ENCODE results near the gene UNC45A. TPM values are rescaled to one million over a fixed set of nuclear protein-coding genes. Genes with fewer than 3 reads are reported as not detected.
"Not testable (repeated sequence)": the region's sequence is repeated elsewhere in the genome, so short reads cannot be mapped to it uniquely, and the experiment has no call there.

UNC45A gene
- 24.4 TPM for total RNA-seq
- long read RNA-seq, transcript UNC45A-202 (20 exons, 3,252 nt): major isoform, 7 of 45 reads
- long read RNA-seq, partial matches to known transcripts: 31 of 45 reads
- long read RNA-seq, other reads (novel, unspliced or antisense): 7 of 45 reads

- intact Hi-C loops (cut with micrococcal nuclease): no loop called here
Measured at GRCh38 chr15:90934949-90935751, at the start of gene UNC45A. Gene UNC45A (plus strand): TSS chr15:90935285. CDS start chr15:90935325, 40 bp downstream.

GRCh38 chr15:90885432-90886290, 49.4 kb upstream of the UNC45A start:
- DNase-seq (peak; percentile 88), ATAC-seq (peak; percentile 62)
- intact Hi-C loops (cut with micrococcal nuclease): loop anchor here (5.0 kb wide), 1 partner anchor 238 kb away; no protein-coding TSS in a partner anchor

More at GRCh38 chr15:90934949-90935751, at the start of gene UNC45A:
- DNase-seq (peak; percentile 97), ATAC-seq (peak; percentile 87)

GRCh38 chr15:90886291-90886614, 48.8 kb upstream of the UNC45A start:
- ATAC-seq: no peak
- intact Hi-C loops (cut with micrococcal nuclease): loop anchor here (5.0 kb wide), 1 partner anchor 239 kb away; no protein-coding TSS in a partner anchor
- DNase-seq: no peak

- ATAC-seq: no peak
- intact Hi-C loops (cut with micrococcal nuclease): loop anchor here (5.0 kb wide), 1 partner anchor 240 kb away; no protein-coding TSS in a partner anchor
- no peak for DNase-seq
Measured at GRCh38 chr15:90887037-90887481, 48.0 kb upstream of the UNC45A start.

- intact Hi-C loops (cut with micrococcal nuclease): loop anchor here (5.0 kb wide), 1 partner anchor 242 kb away; no protein-coding TSS in a partner anchor
- ATAC-seq (no peak), DNase-seq (no peak)
Measured at GRCh38 chr15:90889313-90889730, 45.8 kb upstream of the UNC45A start.

- DNase-seq (no peak), ATAC-seq (no peak)
- intact Hi-C loops (cut with micrococcal nuclease): loop anchor here (5.0 kb wide), 1 partner anchor 243 kb away; no protein-coding TSS in a partner anchor
Measured at GRCh38 chr15:90889736-90890456, 45.2 kb upstream of the UNC45A start.

- DNase-seq (no peak), ATAC-seq (no peak)
- intact Hi-C loops (cut with micrococcal nuclease): no loop called here
Measured at GRCh38 chr15:90890839-90891238, 44.2 kb upstream of the UNC45A start.

GRCh38 chr15:90891346-90891949, 43.6 kb upstream of the UNC45A start:
- DNase-seq (no peak), ATAC-seq (no peak)
- intact Hi-C loops (cut with micrococcal nuclease): no loop called here

- intact Hi-C loops (cut with micrococcal nuclease): no loop called here
- ATAC-seq (no peak), DNase-seq (no peak)
Measured at GRCh38 chr15:90892023-90892422, 43.1 kb upstream of the UNC45A start.

GRCh38 chr15:90892498-90893174, 42.4 kb upstream of the UNC45A start:
- no peak for ATAC-seq
- no peak for DNase-seq
- intact Hi-C loops (cut with micrococcal nuclease): no loop called here

- DNase-seq (peak; percentile 31), ATAC-seq (no peak)
- intact Hi-C loops (cut with micrococcal nuclease): no loop called here
Measured at GRCh38 chr15:90893175-90894090, 41.7 kb upstream of the UNC45A start.

GRCh38 chr15:90895571-90896117, 39.4 kb upstream of the UNC45A start:
- DNase-seq: no peak
- intact Hi-C loops (cut with micrococcal nuclease): no loop called here
- no peak for ATAC-seq

- intact Hi-C loops (cut with micrococcal nuclease); ATAC-seq: not testable (repeated sequence)
- DNase-seq: peak; percentile 6
Measured at GRCh38 chr15:90897131-90897655, 37.9 kb upstream of the UNC45A start.

- ATAC-seq (peak; percentile 4), DNase-seq (peak; percentile 30)
- intact Hi-C loops (cut with micrococcal nuclease): no loop called here
Measured at GRCh38 chr15:90901175-90902039, 33.7 kb upstream of the UNC45A start.

- DNase-seq: peak; percentile 88
- peak; percentile 89 for ATAC-seq
- intact Hi-C loops (cut with micrococcal nuclease): no loop called here
Measured at GRCh38 chr15:90902040-90902839, 32.8 kb upstream of the UNC45A start.
